ENCODE data around the gene OLIG2. TPM values are rescaled to one million over a fixed set of nuclear protein-coding genes. Genes with fewer than 3 reads are reported as not detected.

Gene OLIG2
- total RNA-seq, 1 experiment from 2014 or later: not detected

DNA sequence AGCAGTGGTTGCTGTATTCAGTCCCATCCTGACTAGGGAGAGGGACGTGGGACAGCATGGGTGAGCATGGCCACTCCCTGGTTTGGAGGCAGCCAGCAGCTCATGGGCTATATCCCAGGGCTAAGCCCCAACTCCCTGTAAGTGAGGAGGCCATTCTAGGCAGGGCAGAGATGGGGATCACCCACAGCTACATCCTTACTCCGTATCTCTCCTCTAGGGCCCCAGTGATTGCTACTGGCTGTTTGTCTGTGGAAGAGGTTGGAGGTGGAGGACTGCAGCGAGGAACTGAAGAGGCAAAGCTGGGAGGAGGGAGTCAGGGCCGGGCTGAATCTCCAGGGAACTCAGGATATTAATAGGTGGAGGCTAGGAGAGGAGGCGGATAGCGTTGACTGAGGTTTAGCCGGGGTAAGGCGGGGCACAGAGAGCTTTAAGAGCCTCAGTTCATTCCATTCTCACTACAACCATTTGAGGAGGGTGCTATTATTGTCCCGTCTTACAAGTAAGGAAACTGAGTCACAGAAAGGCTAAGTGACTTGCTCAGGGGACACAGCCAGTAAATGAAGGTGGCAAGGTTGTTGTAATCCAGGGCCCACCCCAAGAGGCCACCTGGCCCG, 6.8 kb downstream of the OLIG2 start:
- H3K9me2 ChIP-seq (replicated peaks; ENCODE audit: insufficient read depth, low read length): no peaks in the 10 kb centered on the region
- no peaks in the 10 kb centered on the region for H3K27me3 ChIP-seq (ENCODE audit: low read length)
- H3K79me2 ChIP-seq (ENCODE audit: low read length): no peaks in the 10 kb centered on the region
- no peaks in the 10 kb centered on the region for H3K36me3 ChIP-seq (ENCODE audit: insufficient read depth, low read length)
- no peak overlapping the region for H3K27ac ChIP-seq (ENCODE audit: low read length)
- no peaks in the 10 kb centered on the region for H3K4me1 ChIP-seq (ENCODE audit: low read length)
- DNase-seq: no peak
- H3K4me3 ChIP-seq (ENCODE audit: low read length): no peak overlapping the region
- no peaks in the 10 kb centered on the region for H4K20me1 ChIP-seq (ENCODE audit: insufficient read depth, low read depth, low read length)
- H3K4me2 ChIP-seq (ENCODE audit: low read depth, low read length, poor library complexity, severe bottlenecking): no peak overlapping the region
- H3K9me3 ChIP-seq (ENCODE audit: low read length): no peaks in the 10 kb centered on the region
- H2AFZ ChIP-seq (ENCODE audit: low read length): no peak overlapping the region
- no peak overlapping the region for H3K9ac ChIP-seq (ENCODE audit: low read length)

DNA sequence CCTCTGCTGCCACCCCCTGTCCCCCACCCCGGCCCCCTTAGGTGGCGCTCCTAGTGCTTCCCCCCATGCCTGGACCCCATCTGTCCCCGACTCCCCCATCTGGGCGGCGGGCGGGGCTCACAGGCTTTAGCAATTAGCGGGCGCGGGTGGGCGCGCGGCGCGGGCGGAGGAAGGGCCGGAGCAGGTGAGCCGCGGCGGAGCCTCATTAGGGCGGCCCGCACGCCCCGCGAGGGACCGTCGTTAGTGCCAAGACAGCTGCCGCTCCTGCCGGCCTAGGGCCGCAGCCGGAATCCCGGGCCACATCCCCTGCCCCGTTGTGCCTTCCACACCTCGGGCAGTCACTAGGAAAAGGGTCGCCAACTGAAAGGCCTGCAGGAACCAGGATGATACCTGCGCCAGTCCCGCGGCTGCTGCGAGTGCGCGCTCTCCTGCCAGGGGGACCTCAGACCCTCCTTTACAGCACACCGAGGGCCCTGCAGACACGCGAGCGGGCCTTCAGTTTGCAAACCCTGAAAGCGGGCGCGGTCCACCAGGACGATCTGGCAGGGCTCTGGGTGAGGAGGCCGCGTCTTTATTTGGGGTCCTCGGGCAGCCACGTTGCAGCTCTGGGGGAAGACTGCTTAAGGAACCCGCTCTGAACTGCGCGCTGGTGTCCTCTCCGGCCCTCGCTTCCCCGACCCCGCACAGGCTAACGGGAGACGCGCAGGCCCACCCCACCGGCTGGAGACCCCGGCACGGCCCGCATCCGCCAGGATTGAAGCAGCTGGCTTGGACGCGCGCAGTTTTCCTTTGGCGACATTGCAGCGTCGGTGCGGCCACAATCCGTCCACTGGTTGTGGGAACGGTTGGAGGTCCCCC, 7.6 kb downstream of the OLIG2 start:
- DNase-seq: no peak
- no peaks in the 10 kb centered on the region for H3K4me1 ChIP-seq (ENCODE audit: low read length)
- H3K27me3 ChIP-seq (ENCODE audit: low read length): no peaks in the 10 kb centered on the region
- H3K9me2 ChIP-seq (replicated peaks; ENCODE audit: insufficient read depth, low read length): no peaks in the 10 kb centered on the region
- H3K79me2 ChIP-seq (ENCODE audit: low read length): no peaks in the 10 kb centered on the region
- H4K20me1 ChIP-seq (ENCODE audit: insufficient read depth, low read depth, low read length): no peaks in the 10 kb centered on the region
- no peak overlapping the region for H3K4me3 ChIP-seq (ENCODE audit: low read length)
- H3K9ac ChIP-seq (ENCODE audit: low read length): no peak overlapping the region
- no peak overlapping the region for H3K4me2 ChIP-seq (ENCODE audit: low read depth, low read length, poor library complexity, severe bottlenecking)
- H3K27ac ChIP-seq (ENCODE audit: low read length): no peak overlapping the region
- no peak overlapping the region for H2AFZ ChIP-seq (ENCODE audit: low read length)
- no peaks in the 10 kb centered on the region for H3K36me3 ChIP-seq (ENCODE audit: insufficient read depth, low read length)
- H3K9me3 ChIP-seq (ENCODE audit: low read length): no peaks in the 10 kb centered on the region

DNA sequence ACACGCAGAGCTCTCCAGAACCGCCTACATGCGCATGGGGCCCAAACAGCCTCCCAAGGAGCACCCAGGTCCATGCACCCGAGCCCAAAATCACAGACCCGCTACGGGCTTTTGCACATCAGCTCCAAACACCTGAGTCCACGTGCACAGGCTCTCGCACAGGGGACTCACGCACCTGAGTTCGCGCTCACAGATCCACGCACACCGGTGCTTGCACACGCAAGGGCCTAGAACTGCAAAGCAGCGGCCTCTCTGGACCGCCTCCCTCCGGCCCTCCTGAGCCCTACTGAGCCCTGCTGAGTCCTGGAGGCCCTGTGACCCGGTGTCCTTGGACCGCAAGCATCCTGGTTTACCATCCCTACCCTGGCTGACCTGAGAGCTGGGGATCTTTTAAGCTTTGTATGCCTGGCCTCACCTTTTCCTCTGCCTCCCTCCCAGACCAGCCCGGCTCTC, 8.3 kb downstream of the OLIG2 start:
- H3K36me3 ChIP-seq (ENCODE audit: insufficient read depth, low read length): no peaks in the 10 kb centered on the region
- H3K4me1 ChIP-seq (ENCODE audit: low read length): no peaks in the 10 kb centered on the region
- no peaks in the 10 kb centered on the region for H3K9me3 ChIP-seq (ENCODE audit: low read length)
- H3K4me2 ChIP-seq (ENCODE audit: low read depth, low read length, poor library complexity, severe bottlenecking): no peak overlapping the region
- no peak overlapping the region for H3K27ac ChIP-seq (ENCODE audit: low read length)
- H3K4me3 ChIP-seq (ENCODE audit: low read length): no peak overlapping the region
- no peak for DNase-seq
- no peak overlapping the region for H2AFZ ChIP-seq (ENCODE audit: low read length)
- H4K20me1 ChIP-seq (ENCODE audit: insufficient read depth, low read depth, low read length): no peaks in the 10 kb centered on the region
- H3K9me2 ChIP-seq (replicated peaks; ENCODE audit: insufficient read depth, low read length): no peaks in the 10 kb centered on the region
- no peaks in the 10 kb centered on the region for H3K79me2 ChIP-seq (ENCODE audit: low read length)
- no peak overlapping the region for H3K9ac ChIP-seq (ENCODE audit: low read length)
- H3K27me3 ChIP-seq (ENCODE audit: low read length): no peaks in the 10 kb centered on the region

- no peaks in the 10 kb centered on the region for H3K27me3 ChIP-seq (ENCODE audit: low read length)
- H3K36me3 ChIP-seq (ENCODE audit: insufficient read depth, low read length): no peaks in the 10 kb centered on the region
- H3K4me2 ChIP-seq (ENCODE audit: low read depth, low read length, poor library complexity, severe bottlenecking): no peak overlapping the region
- no peaks in the 10 kb centered on the region for H3K9me2 ChIP-seq (replicated peaks; ENCODE audit: insufficient read depth, low read length)
- no peak overlapping the region for H3K27ac ChIP-seq (ENCODE audit: low read length)
- no peaks in the 10 kb centered on the region for H3K4me1 ChIP-seq (ENCODE audit: low read length)
- H3K9ac ChIP-seq (ENCODE audit: low read length): no peak overlapping the region
- no peaks in the 10 kb centered on the region for H3K9me3 ChIP-seq (ENCODE audit: low read length)
- no peaks in the 10 kb centered on the region for H3K79me2 ChIP-seq (ENCODE audit: low read length)
- no peak overlapping the region for H3K4me3 ChIP-seq (ENCODE audit: low read length)
- H2AFZ ChIP-seq (ENCODE audit: low read length): no peak overlapping the region
- H4K20me1 ChIP-seq (ENCODE audit: insufficient read depth, low read depth, low read length): no peaks in the 10 kb centered on the region
- DNase-seq: no peak
Observed at GRCh38 chr21:33035147-33035546, 9.4 kb downstream of the OLIG2 start.

DNA sequence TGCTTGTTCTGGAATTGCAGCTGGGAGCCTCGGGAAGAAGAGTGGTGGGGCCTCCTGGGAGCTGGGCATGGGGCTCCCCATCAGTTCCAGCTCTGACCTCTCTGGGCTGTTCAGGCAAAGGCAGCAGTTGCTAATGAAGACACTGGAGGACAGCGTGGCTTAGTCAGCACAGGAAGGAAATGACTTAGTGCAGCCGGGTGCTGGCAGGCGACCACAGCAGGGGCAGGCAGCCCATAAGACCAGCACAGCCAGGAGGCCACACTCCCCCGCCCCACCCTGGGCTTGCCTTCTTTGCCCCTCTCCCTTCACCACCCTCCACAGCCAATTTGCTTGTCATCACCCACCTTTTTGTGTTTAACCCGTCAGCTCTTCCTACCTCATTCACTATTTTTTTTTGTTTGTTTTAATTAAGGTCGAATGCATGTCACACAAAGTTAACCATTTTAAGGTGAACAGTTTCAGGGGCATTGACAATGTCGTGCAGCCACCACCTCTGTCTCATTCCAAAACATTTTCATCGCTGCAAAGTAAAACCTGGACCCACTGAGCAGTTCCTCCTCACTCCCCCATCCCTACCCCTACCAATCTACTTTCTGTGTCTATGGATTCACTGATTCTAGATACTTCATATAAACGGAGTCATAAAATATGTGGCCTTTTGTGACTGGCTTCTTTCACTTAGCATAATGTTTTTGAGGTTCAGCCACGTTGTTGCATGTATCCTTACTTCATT, 10.9 kb downstream of the OLIG2 start:
- Histone ChIP-seq H3K9me2 (replicated peaks; ENCODE audit: insufficient read depth, low read length) (no peaks in the 10 kb centered on the region), H3K9ac (ENCODE audit: low read length) (no peak overlapping the region), H3K27ac (ENCODE audit: low read length) (no peak overlapping the region), H3K4me2 (ENCODE audit: low read depth, low read length, poor library complexity, severe bottlenecking) (no peak overlapping the region), H3K9me3 (ENCODE audit: low read length) (no peaks in the 10 kb centered on the region), H3K79me2 (ENCODE audit: low read length) (no peaks in the 10 kb centered on the region), H3K27me3 (ENCODE audit: low read length) (no peaks in the 10 kb centered on the region), H2AFZ (ENCODE audit: low read length) (no peak overlapping the region), H4K20me1 (ENCODE audit: insufficient read depth, low read depth, low read length) (no peaks in the 10 kb centered on the region), H3K4me1 (ENCODE audit: low read length) (no peaks in the 10 kb centered on the region), H3K36me3 (ENCODE audit: insufficient read depth, low read length) (no peaks in the 10 kb centered on the region), H3K4me3 (ENCODE audit: low read length) (no peak overlapping the region)
- no peak for DNase-seq

GRCh38 chr21:33037501-33037900, 11.8 kb downstream of the OLIG2 start:
- H2AFZ ChIP-seq (ENCODE audit: low read length): no peak overlapping the region
- no peak overlapping the region for H3K4me2 ChIP-seq (ENCODE audit: low read depth, low read length, poor library complexity, severe bottlenecking)
- no peak overlapping the region for H3K9ac ChIP-seq (ENCODE audit: low read length)
- H4K20me1 ChIP-seq (ENCODE audit: insufficient read depth, low read depth, low read length): no peaks in the 10 kb centered on the region
- H3K36me3 ChIP-seq (ENCODE audit: insufficient read depth, low read length): no peaks in the 10 kb centered on the region
- no peak overlapping the region for H3K4me3 ChIP-seq (ENCODE audit: low read length)
- H3K27ac ChIP-seq (ENCODE audit: low read length): no peak overlapping the region
- no peaks in the 10 kb centered on the region for H3K27me3 ChIP-seq (ENCODE audit: low read length)
- H3K4me1 ChIP-seq (ENCODE audit: low read length): no peaks in the 10 kb centered on the region
- no peak for DNase-seq
- H3K9me2 ChIP-seq (replicated peaks; ENCODE audit: insufficient read depth, low read length): no peaks in the 10 kb centered on the region
- no peaks in the 10 kb centered on the region for H3K79me2 ChIP-seq (ENCODE audit: low read length)
- no peaks in the 10 kb centered on the region for H3K9me3 ChIP-seq (ENCODE audit: low read length)

DNA sequence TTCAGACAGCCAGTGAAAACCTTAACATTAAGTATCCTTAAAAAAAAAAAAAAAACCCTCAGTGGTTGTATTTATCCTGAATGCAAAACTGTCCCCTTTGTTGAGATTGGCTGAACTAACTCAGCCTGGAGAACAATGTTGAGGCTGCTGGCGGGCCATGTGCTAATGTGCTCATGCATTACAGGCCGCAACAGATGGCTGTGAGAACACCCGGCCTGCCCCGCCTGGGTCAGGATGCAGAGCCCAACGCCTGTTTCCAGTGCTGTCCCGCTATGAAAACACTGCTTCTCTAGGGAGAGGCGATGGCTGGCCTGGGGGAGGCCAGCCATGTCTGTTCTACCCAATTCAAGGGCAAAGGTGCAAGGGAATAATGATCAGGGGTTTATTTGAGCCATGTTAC, 13.8 kb downstream of the OLIG2 start:
- H3K9ac ChIP-seq (ENCODE audit: low read length): no peak overlapping the region
- H4K20me1 ChIP-seq (ENCODE audit: insufficient read depth, low read depth, low read length): no peaks in the 10 kb centered on the region
- no peak overlapping the region for H2AFZ ChIP-seq (ENCODE audit: low read length)
- no peak overlapping the region for H3K27ac ChIP-seq (ENCODE audit: low read length)
- H3K9me3 ChIP-seq (ENCODE audit: low read length): no peaks in the 10 kb centered on the region
- no peaks in the 10 kb centered on the region for H3K27me3 ChIP-seq (ENCODE audit: low read length)
- H3K36me3 ChIP-seq (ENCODE audit: insufficient read depth, low read length): no peaks in the 10 kb centered on the region
- no peak overlapping the region for H3K4me2 ChIP-seq (ENCODE audit: low read depth, low read length, poor library complexity, severe bottlenecking)
- no peak for DNase-seq
- no peaks in the 10 kb centered on the region for H3K4me1 ChIP-seq (ENCODE audit: low read length)
- H3K4me3 ChIP-seq (ENCODE audit: low read length): no peak overlapping the region
- H3K9me2 ChIP-seq (replicated peaks; ENCODE audit: insufficient read depth, low read length): no peaks in the 10 kb centered on the region
- no peaks in the 10 kb centered on the region for H3K79me2 ChIP-seq (ENCODE audit: low read length)

DNA sequence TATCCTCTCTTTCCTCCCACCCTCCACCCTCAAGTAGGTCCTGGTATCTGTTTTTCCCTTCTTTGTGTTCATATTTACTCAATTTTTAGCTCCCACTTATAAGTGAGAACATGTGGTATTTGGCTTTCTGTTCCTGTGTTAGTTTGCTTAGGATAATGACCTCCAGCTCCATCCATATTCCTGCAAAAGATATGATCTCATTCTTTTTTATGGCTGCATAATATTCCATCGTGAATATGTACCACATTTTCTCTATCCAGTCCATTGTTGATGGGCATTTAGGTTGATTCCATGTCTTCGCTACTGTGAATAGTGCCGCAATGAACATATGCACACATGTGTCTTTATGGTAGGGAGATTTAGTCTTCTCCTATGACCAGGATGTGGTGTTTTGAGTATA, 14.5 kb downstream of the OLIG2 start:
- no peaks in the 10 kb centered on the region for H3K4me1 ChIP-seq (ENCODE audit: low read length)
- H3K9me2 ChIP-seq (replicated peaks; ENCODE audit: insufficient read depth, low read length): no peaks in the 10 kb centered on the region
- no peak overlapping the region for H3K27ac ChIP-seq (ENCODE audit: low read length)
- H2AFZ ChIP-seq (ENCODE audit: low read length): no peak overlapping the region
- H3K4me3 ChIP-seq (ENCODE audit: low read length): no peak overlapping the region
- H3K27me3 ChIP-seq (ENCODE audit: low read length): no peaks in the 10 kb centered on the region
- H3K79me2 ChIP-seq (ENCODE audit: low read length): no peaks in the 10 kb centered on the region
- H3K4me2 ChIP-seq (ENCODE audit: low read depth, low read length, poor library complexity, severe bottlenecking): no peak overlapping the region
- no peak overlapping the region for H3K9ac ChIP-seq (ENCODE audit: low read length)
- no peak for DNase-seq
- H4K20me1 ChIP-seq (ENCODE audit: insufficient read depth, low read depth, low read length): no peaks in the 10 kb centered on the region
- H3K9me3 ChIP-seq (ENCODE audit: low read length): no peaks in the 10 kb centered on the region
- H3K36me3 ChIP-seq (ENCODE audit: insufficient read depth, low read length): no peaks in the 10 kb centered on the region

Measured in Karpas-422 (cell line).